HCT116 (cell line): ENCODE results near the gene NFX1.
"Not testable (repeated sequence)": the region's sequence is repeated elsewhere in the genome, so short reads cannot be mapped to it uniquely, and the experiment has no call there.

Experiments
- CBX3 ChIP-seq: IDR thresholded peaks from 2 replicates; pipeline ENCODE4 v1.6.1; 2012; ENCODE audit warnings: low read depth
- EZH2 ChIP-seq: fragments of 200-600 bp; sonication (generic); IDR thresholded peaks from 2 replicates; pipeline ENCODE4 v1.6.1; 2017; ENCODE audit warnings: antibody characterized with exemption, mixed run types
- EZH2phosphoT487 ChIP-seq: fragments of 200-600 bp; IDR thresholded peaks from 2 replicates; pipeline ENCODE4 v1.6.1; 2018; ENCODE audit warnings: antibody characterized with exemption, borderline replicate concordance
- POLR2A ChIP-seq: IDR thresholded peaks from 2 replicates; pipeline ENCODE4 v1.7.0; 2011; ENCODE audit warnings: borderline replicate concordance; ENCODE audit not compliant: insufficient read depth, insufficient read length; ENCODE audit errors: extremely low read depth
- POLR2AphosphoS5 ChIP-seq: IDR thresholded peaks from 2 replicates; pipeline ENCODE4 v1.6.1; 2011; ENCODE audit warnings: mild to moderate bottlenecking, low read depth, low read length, moderate library complexity
- SP1 ChIP-seq: IDR thresholded peaks from 2 replicates; pipeline ENCODE4 v1.6.1; 2012; ENCODE audit warnings: low read depth
- TCF7L2 ChIP-seq: IDR thresholded peaks from 2 replicates; pipeline ENCODE4 v1.7.0; 2011; ENCODE audit warnings: borderline replicate concordance, inconsistent platforms; ENCODE audit not compliant: insufficient read depth, insufficient read length; ENCODE audit errors: extremely low read depth
- ZNF274 ChIP-seq: fragments of 200-500 bp; sonication (Bioruptor generic); IDR thresholded peaks from 2 replicates; pipeline ENCODE4 v1.6.1; 2014; ENCODE audit warnings: mild to moderate bottlenecking, low read depth, low read length, inconsistent platforms
- TF ChIP-seq, protein P1 (sequence below), 3 experiments: fragments of 200-600 bp in 1 of 3; sonication (generic) in 1 of 3; IDR thresholded peaks in 2 of 3; conservative IDR thresholded peaks in 1 of 3; 2 replicates each; pipeline ENCODE4 v1.5.1; 2012 to 2017; ENCODE audit warnings: low read depth in 2 of 3, low read length in 2 of 3, antibody characterized with exemption in 1 of 3, borderline replicate concordance in 1 of 3, control low read depth in 1 of 3, mild to moderate bottlenecking in 1 of 3, mixed read lengths in 1 of 3, mixed run types in 1 of 3, moderate library complexity in 1 of 3; ENCODE audit not compliant: insufficient read depth in 1 of 3
- TF ChIP-seq, protein P2 (sequence below): IDR thresholded peaks from 2 replicates; pipeline ENCODE4 v1.6.1; 2011; ENCODE audit warnings: mild to moderate bottlenecking, low read length, moderate library complexity; ENCODE audit not compliant: insufficient replicate concordance; ENCODE audit errors: extremely low read depth
- TF ChIP-seq, protein P3 (sequence below): IDR thresholded peaks from 2 replicates; pipeline ENCODE4 v1.6.1; 2012
- TF ChIP-seq, protein P4 (sequence below): IDR thresholded peaks from 2 replicates; pipeline ENCODE4 v1.6.1; 2012; ENCODE audit warnings: low read depth

DNA sequence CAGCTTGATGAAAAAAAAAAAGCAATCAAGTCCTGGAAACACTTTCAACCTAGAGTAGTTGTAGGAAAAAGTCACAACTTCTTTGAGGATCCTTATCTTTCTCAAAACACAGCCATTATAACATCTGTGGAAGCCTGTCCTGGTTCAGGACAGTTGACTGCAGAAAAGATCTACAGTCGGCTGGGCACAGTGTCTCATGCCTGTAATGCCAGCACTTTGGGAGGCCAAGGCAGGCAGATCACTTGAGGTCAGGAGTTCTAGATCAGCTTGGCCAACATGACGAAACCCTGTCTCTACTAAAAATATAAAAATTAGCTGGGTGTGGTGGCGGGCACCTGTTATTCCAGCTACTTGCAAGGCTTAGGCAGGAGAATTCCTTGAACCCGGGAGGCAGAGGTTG, 74.5 kb downstream of the NFX1 start:
- TF ChIP-seq, protein P1, sequence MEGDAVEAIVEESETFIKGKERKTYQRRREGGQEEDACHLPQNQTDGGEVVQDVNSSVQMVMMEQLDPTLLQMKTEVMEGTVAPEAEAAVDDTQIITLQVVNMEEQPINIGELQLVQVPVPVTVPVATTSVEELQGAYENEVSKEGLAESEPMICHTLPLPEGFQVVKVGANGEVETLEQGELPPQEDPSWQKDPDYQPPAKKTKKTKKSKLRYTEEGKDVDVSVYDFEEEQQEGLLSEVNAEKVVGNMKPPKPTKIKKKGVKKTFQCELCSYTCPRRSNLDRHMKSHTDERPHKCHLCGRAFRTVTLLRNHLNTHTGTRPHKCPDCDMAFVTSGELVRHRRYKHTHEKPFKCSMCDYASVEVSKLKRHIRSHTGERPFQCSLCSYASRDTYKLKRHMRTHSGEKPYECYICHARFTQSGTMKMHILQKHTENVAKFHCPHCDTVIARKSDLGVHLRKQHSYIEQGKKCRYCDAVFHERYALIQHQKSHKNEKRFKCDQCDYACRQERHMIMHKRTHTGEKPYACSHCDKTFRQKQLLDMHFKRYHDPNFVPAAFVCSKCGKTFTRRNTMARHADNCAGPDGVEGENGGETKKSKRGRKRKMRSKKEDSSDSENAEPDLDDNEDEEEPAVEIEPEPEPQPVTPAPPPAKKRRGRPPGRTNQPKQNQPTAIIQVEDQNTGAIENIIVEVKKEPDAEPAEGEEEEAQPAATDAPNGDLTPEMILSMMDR (IDR thresholded peaks at IDR 0.05 in 2 of 3, conservative IDR thresholded peaks at IDR 0.05 in 1 of 3; ENCODE audit: borderline replicate concordance in 1 of 3, insufficient read depth in 1 of 3, low read depth in 2 of 3, low read length in 2 of 3), result not testable (repeated sequence)
- TF ChIP-seq ZNF274, POLR2A, EZH2, POLR2AphosphoS5, EZH2phosphoT487, CBX3, SP1, TCF7L2: not testable (repeated sequence)
- TF ChIP-seq, protein P2, sequence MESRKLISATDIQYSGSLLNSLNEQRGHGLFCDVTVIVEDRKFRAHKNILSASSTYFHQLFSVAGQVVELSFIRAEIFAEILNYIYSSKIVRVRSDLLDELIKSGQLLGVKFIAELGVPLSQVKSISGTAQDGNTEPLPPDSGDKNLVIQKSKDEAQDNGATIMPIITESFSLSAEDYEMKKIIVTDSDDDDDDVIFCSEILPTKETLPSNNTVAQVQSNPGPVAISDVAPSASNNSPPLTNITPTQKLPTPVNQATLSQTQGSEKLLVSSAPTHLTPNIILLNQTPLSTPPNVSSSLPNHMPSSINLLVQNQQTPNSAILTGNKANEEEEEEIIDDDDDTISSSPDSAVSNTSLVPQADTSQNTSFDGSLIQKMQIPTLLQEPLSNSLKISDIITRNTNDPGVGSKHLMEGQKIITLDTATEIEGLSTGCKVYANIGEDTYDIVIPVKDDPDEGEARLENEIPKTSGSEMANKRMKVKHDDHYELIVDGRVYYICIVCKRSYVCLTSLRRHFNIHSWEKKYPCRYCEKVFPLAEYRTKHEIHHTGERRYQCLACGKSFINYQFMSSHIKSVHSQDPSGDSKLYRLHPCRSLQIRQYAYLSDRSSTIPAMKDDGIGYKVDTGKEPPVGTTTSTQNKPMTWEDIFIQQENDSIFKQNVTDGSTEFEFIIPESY, result not testable (repeated sequence)
- TF ChIP-seq, protein P3, sequence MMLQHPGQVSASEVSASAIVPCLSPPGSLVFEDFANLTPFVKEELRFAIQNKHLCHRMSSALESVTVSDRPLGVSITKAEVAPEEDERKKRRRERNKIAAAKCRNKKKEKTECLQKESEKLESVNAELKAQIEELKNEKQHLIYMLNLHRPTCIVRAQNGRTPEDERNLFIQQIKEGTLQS, result not testable (repeated sequence)
- TF ChIP-seq, protein P4, sequence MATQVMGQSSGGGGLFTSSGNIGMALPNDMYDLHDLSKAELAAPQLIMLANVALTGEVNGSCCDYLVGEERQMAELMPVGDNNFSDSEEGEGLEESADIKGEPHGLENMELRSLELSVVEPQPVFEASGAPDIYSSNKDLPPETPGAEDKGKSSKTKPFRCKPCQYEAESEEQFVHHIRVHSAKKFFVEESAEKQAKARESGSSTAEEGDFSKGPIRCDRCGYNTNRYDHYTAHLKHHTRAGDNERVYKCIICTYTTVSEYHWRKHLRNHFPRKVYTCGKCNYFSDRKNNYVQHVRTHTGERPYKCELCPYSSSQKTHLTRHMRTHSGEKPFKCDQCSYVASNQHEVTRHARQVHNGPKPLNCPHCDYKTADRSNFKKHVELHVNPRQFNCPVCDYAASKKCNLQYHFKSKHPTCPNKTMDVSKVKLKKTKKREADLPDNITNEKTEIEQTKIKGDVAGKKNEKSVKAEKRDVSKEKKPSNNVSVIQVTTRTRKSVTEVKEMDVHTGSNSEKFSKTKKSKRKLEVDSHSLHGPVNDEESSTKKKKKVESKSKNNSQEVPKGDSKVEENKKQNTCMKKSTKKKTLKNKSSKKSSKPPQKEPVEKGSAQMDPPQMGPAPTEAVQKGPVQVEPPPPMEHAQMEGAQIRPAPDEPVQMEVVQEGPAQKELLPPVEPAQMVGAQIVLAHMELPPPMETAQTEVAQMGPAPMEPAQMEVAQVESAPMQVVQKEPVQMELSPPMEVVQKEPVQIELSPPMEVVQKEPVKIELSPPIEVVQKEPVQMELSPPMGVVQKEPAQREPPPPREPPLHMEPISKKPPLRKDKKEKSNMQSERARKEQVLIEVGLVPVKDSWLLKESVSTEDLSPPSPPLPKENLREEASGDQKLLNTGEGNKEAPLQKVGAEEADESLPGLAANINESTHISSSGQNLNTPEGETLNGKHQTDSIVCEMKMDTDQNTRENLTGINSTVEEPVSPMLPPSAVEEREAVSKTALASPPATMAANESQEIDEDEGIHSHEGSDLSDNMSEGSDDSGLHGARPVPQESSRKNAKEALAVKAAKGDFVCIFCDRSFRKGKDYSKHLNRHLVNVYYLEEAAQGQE, result not testable (repeated sequence)
